Thoracic aorta (tissue), 2 donors: ENCODE results near the gene ADAMTS8. TPM values are rescaled to one million over a fixed set of nuclear protein-coding genes. Genes with fewer than 3 reads are reported as not detected.

Experiments
- ATAC-seq: fragments of 150-250 bp; one replicate; pipeline ENCODE4 v1.8.0; 2017; ENCODE audit warnings: low read depth; ENCODE audit not compliant: insufficient number of reproducible peaks, low FRiP score
- DNase-seq: peaks from one replicate; pipeline ENCODE4 v3.0.0-alpha.2; 2020; ENCODE audit warnings: low spot score
- H3K27ac ChIP-seq, 2 donors: fragments of 200-600 bp; sonication (generic); 1 replicate in 1 of 2; 2 replicates in 1 of 2; pipeline ENCODE4 v1.5.1; 2016; ENCODE audit warnings: mild to moderate bottlenecking in 2 of 2, moderate library complexity in 2 of 2
- H3K27me3 ChIP-seq: fragments of 200-600 bp; sonication (generic); replicated peaks from 2 replicates; pipeline ENCODE4 v1.6.0; 2016; ENCODE audit warnings: mild to moderate bottlenecking; ENCODE audit not compliant: insufficient read depth
- H3K36me3 ChIP-seq: fragments of 200-600 bp; sonication (generic); one replicate; pipeline ENCODE4 v1.5.1; 2016
- H3K4me1 ChIP-seq, 2 donors: fragments of 200-600 bp; sonication (generic); 1 replicate in 1 of 2; 2 replicates in 1 of 2; pipeline versions ENCODE4 v1.5.1 to v1.6.0; 2016; ENCODE audit warnings: low read depth in 2 of 2, mild to moderate bottlenecking in 1 of 2; ENCODE audit not compliant: control insufficient read depth in 1 of 2
- H3K4me3 ChIP-seq: fragments of 200-600 bp; sonication (generic); 2 replicates; pipeline ENCODE4 v1.5.1; 2016; ENCODE audit warnings: mild to moderate bottlenecking
- H3K9me3 ChIP-seq: fragments of 200-600 bp; sonication (generic); 2 replicates; pipeline ENCODE4 v1.5.1; 2016
- CTCF ChIP-seq: fragments of 200-600 bp; sonication (generic); IDR thresholded peaks from one replicate; pipeline ENCODE4 v1.5.1; 2019; ENCODE audit warnings: antibody characterized with exemption
- total RNA-seq, 2 donors: library from RNA; depleted of rRNA; stranded (reverse); fragments of >200 nt; gene quantifications; one replicate each; pipeline versions ENCODE4 v1.1.0 to v1.2.3, GENCODE V29; 2016

ADAMTS8 gene, protein sequence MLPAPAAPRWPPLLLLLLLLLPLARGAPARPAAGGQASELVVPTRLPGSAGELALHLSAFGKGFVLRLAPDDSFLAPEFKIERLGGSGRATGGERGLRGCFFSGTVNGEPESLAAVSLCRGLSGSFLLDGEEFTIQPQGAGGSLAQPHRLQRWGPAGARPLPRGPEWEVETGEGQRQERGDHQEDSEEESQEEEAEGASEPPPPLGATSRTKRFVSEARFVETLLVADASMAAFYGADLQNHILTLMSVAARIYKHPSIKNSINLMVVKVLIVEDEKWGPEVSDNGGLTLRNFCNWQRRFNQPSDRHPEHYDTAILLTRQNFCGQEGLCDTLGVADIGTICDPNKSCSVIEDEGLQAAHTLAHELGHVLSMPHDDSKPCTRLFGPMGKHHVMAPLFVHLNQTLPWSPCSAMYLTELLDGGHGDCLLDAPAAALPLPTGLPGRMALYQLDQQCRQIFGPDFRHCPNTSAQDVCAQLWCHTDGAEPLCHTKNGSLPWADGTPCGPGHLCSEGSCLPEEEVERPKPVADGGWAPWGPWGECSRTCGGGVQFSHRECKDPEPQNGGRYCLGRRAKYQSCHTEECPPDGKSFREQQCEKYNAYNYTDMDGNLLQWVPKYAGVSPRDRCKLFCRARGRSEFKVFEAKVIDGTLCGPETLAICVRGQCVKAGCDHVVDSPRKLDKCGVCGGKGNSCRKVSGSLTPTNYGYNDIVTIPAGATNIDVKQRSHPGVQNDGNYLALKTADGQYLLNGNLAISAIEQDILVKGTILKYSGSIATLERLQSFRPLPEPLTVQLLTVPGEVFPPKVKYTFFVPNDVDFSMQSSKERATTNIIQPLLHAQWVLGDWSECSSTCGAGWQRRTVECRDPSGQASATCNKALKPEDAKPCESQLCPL
- 10 to 100 TPM in 1 of 2 donors, 1 to 10 TPM in 1; 5.3 to 17.6 TPM for total RNA-seq

DNA sequence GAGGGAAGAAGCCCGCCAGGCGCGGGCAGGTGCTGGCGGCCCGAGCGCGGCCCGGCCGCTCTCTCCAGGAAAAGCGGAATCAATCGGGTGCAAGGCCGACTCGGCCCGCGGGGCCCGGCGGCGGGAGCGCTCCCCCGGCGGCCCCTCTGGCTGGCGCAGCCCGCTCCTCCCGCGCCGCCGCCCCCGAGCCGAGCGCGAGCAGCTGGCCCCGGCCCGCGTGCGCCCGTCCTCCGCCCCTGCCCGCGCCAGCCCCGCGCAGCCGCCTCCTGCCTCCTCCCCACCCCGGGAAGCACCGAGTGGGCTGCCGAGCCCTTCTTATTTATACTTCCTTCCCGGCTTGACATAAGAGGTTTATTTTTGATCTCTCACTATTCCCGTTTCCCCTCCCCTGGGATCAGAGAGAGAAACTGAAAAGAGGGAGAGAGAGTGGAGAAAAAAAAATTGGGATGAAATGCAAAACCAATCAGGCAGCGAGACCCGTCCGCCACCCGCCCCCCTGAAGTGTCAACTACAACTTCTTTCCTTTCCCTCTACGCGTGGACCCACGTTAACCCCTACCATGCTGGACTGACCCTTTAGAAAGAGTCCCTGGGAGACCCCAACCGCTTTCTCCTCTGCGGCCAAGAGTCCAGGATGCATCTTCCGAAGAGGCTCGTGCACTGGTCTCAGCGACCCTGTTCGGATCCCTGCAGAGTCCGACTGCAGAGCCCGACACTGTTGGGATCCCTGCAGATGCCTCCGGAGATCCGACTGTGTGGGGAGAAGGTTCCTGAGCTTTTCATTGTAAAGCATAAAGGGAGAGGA, at the start of gene ADAMTS8:
Gene ADAMTS8 (minus strand): TSS at position 294 of the 804 bp plus-strand sequence. CDS start 323 bp downstream, outside the sequence.
- Histone ChIP-seq H3K4me1 (peaks cover 4 to 31% of the 10 kb centered on the region in 2 donors), H3K4me3 (peak within 1 kb of the TSS; percentile 80), H3K27me3 (no peaks in the 10 kb centered on the region), H3K9me3 (no peaks in the 10 kb centered on the region), H3K36me3 (no peaks in the 10 kb centered on the region), H3K27ac (peak within 1 kb of the TSS in 1 of 2 donors; percentile 30)
- TF ChIP-seq CTCF = no peak
- ATAC-seq (no peak), DNase-seq (no peak)

DNA sequence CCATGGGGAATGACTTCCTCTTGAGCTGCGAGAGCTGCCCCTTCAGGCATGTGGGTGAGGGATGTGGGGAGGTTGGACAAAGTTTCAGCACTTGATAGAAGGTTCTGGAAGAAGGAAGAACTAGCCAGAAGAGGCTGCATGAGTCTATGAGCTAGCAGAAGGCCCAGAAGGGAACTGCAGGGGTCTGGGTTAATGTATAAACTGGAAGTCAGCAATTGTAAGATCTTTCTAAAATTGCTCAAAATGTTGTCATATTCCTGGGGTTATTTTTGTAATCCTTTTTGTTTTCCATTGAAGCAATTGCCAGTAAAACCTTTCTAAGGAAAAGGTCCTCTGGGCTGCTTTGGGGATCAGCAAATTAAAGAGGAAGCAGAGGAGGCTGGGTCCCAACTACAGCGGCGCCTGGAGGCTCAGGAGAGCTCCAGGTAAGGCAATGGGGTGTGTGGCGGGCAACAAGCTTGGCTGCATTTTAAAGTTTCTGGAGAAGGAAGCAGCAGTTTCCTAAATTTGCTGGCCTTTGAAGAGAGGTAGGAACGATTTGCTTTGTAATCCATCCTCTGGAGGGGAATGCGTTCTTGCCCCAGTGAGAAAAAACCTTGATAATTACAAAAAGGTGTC, 49.3 kb upstream of the ADAMTS8 start:
- no peak for DNase-seq
- no peak for ATAC-seq

GRCh38 chr11:130476922-130477491, 48.6 kb upstream of the ADAMTS8 start:
- Histone ChIP-seq H3K36me3 (peaks cover 13% of the 10 kb centered on the region), H3K9me3 (no peaks in the 10 kb centered on the region), H3K27ac (peak overlapping the region; percentile 74 to 85), H3K27me3 (no peaks in the 10 kb centered on the region), H3K4me1 (peaks cover 17 to 47% of the 10 kb centered on the region in 2 donors), H3K4me3 (no peak overlapping the region)
- no peak for ATAC-seq
- no peak for TF ChIP-seq CTCF
- DNase-seq = no peak

More for the DNA sequence above, 49.3 kb upstream of the ADAMTS8 start:
- Histone ChIP-seq H3K9me3 (no peaks in the 10 kb centered on the region), H3K36me3 (peaks cover 8% of the 10 kb centered on the region), H3K4me1 (peaks cover 17 to 47% of the 10 kb centered on the region in 2 donors), H3K27me3 (no peaks in the 10 kb centered on the region), H3K27ac (peak overlapping the region; percentile 74 to 85), H3K4me3 (no peak overlapping the region)
- no peak for TF ChIP-seq CTCF

GRCh38 chr11:130476200-130476921, 48.0 kb upstream of the ADAMTS8 start:
- DNase-seq = no peak

More at GRCh38 chr11:130476200-130476921, 48.0 kb upstream of the ADAMTS8 start:
- H3K27ac ChIP-seq = peak overlapping the region; percentile 34 to 74
- H3K4me3 ChIP-seq = no peak overlapping the region
- peaks cover 18% of the 10 kb centered on the region for H3K36me3 ChIP-seq
- H3K4me1 ChIP-seq = peaks cover 17 to 47% of the 10 kb centered on the region in 2 donors
- ATAC-seq = no peak
- no peaks in the 10 kb centered on the region for H3K9me3 ChIP-seq
- TF ChIP-seq CTCF = no peak
- no peaks in the 10 kb centered on the region for H3K27me3 ChIP-seq
